Measurements from ENCODE around the gene PTTG1IP. TPM values are rescaled to one million over a fixed set of nuclear protein-coding genes. Genes with fewer than 3 reads are reported as not detected.

PTTG1IP gene
- total RNA-seq, 1 donor from 2014 or later: 240 TPM

DNA sequence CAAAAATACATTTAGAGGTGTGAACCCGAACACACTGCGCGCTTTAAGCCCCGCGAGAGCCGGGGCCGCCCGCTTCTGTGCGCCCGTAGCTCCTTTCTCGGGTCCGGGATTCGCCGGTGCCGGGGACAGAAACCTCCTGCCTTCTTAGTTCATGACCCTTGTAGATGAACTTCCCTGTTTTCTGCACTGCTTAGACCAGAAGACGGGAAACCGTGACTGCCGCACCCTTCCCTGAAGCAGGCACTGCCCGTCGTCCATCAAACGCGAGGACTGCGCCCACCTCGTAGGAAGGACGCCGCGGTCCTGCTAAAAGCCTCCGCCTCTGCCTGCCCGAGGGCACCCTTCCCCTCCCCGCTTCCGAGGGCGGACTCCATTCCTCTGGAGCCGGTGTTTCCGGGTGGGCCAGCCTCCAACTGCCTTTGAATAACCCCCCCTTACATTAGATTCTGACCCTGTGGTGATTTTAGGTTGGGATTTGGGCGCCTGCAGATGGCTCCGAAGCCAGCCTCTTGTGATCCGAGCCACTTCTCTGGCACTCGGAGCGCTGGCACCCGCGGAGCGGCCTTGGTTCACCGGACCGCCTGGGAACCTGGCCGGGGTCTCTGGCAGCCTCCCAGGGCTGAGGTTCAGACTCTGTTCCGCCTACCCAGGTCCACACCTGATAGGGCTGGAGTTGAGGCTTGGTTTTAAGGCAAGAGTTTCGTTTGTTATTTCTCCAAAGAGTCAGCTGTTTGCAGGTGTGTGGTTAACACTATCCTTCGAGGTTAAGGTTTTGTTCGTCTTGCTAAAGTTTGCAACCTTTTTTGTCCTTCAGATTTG lies 1.2 kb upstream of the PTTG1IP start:
- TF ChIP-seq, protein P1, sequence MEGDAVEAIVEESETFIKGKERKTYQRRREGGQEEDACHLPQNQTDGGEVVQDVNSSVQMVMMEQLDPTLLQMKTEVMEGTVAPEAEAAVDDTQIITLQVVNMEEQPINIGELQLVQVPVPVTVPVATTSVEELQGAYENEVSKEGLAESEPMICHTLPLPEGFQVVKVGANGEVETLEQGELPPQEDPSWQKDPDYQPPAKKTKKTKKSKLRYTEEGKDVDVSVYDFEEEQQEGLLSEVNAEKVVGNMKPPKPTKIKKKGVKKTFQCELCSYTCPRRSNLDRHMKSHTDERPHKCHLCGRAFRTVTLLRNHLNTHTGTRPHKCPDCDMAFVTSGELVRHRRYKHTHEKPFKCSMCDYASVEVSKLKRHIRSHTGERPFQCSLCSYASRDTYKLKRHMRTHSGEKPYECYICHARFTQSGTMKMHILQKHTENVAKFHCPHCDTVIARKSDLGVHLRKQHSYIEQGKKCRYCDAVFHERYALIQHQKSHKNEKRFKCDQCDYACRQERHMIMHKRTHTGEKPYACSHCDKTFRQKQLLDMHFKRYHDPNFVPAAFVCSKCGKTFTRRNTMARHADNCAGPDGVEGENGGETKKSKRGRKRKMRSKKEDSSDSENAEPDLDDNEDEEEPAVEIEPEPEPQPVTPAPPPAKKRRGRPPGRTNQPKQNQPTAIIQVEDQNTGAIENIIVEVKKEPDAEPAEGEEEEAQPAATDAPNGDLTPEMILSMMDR (IDR thresholded peaks at IDR 0.05; ENCODE audit: insufficient read depth, low read depth, low read length): no peak
- TF ChIP-seq EZH2 (IDR thresholded peaks at IDR 0.05; ENCODE audit: insufficient read depth, low read length): no peak
- Histone ChIP-seq H3K36me3 (ENCODE audit: insufficient read depth, low read length) (no peaks in the 10 kb centered on the region), H3K4me2 (ENCODE audit: low read length) (peak overlapping the region; percentile 88), H3K9ac (ENCODE audit: low read length) (peak overlapping the region; percentile 74), H3K4me1 (ENCODE audit: insufficient read depth, low read length) (peaks cover 40% of the 10 kb centered on the region), H3K9me3 (ENCODE audit: insufficient read depth, low read depth, low read length) (no peaks in the 10 kb centered on the region), H3K79me2 (ENCODE audit: insufficient read depth, low read length) (peaks cover 29% of the 10 kb centered on the region), H3K27me3 (ENCODE audit: insufficient read depth, low read length) (no peaks in the 10 kb centered on the region), H3K27ac (ENCODE audit: low read depth, low read length) (no peak overlapping the region), H3K4me3 (ENCODE audit: insufficient read depth, low read depth, low read length) (peak overlapping the region; percentile 58), H4K20me1 (ENCODE audit: insufficient read depth, low read length) (peaks cover 32% of the 10 kb centered on the region), H2AFZ (ENCODE audit: low read depth, low read length) (peak overlapping the region; percentile 86)
- FAIRE-seq (no peak), DNase-seq (ENCODE audit: low read depth) (no peak)
- Mint-ChIP-seq H3K27ac (ENCODE audit: unreplicated experiment) (peak overlapping the region; percentile 72), H3K27me3 (ENCODE audit: low read depth, unreplicated experiment) (peaks cover 9% of the 10 kb centered on the region), H3K36me3 (ENCODE audit: low read depth, unreplicated experiment) (peaks cover 2% of the 10 kb centered on the region), H3K4me3 (ENCODE audit: unreplicated experiment) (peak overlapping the region; percentile 84), H3K4me1 (ENCODE audit: low read depth, unreplicated experiment) (peaks cover 21% of the 10 kb centered on the region), H3K9me3 (ENCODE audit: unreplicated experiment) (no peaks in the 10 kb centered on the region)

DNA sequence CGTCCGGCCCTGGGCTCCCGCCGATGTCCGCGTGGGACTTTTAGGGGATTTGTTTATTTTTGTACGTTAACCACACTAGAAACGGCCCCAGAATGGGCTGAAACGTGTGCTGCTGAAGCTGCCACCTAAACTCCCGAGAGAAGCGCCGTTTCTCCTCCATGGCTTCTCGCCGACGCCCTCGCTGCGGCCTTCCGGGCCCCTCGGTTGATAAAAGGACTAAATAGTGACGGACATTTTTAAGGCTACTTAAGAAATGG lies 678 bp upstream of the PTTG1IP start:
- peak overlapping the region; percentile 74 for H3K9ac ChIP-seq (ENCODE audit: low read length)
- peaks cover 2% of the 10 kb centered on the region for H3K36me3 Mint-ChIP-seq (ENCODE audit: low read depth, unreplicated experiment)
- no peaks in the 10 kb centered on the region for H3K36me3 ChIP-seq (ENCODE audit: insufficient read depth, low read length)
- no peaks in the 10 kb centered on the region for H3K9me3 ChIP-seq (ENCODE audit: insufficient read depth, low read depth, low read length)
- H3K27ac Mint-ChIP-seq (ENCODE audit: unreplicated experiment): peak overlapping the region; percentile 72
- H4K20me1 ChIP-seq (ENCODE audit: insufficient read depth, low read length): peaks cover 34% of the 10 kb centered on the region
- no peak for DNase-seq (ENCODE audit: low read depth)
- H3K4me3 ChIP-seq (ENCODE audit: insufficient read depth, low read depth, low read length): peak overlapping the region; percentile 58
- FAIRE-seq: no peak
- H3K4me1 Mint-ChIP-seq (ENCODE audit: low read depth, unreplicated experiment): peaks cover 23% of the 10 kb centered on the region
- peaks cover 46% of the 10 kb centered on the region for H3K4me1 ChIP-seq (ENCODE audit: insufficient read depth, low read length)
- H3K4me3 Mint-ChIP-seq (ENCODE audit: unreplicated experiment): peak overlapping the region; percentile 84
- peaks cover 32% of the 10 kb centered on the region for H3K79me2 ChIP-seq (ENCODE audit: insufficient read depth, low read length)
- no peaks in the 10 kb centered on the region for H3K9me3 Mint-ChIP-seq (ENCODE audit: unreplicated experiment)
- H3K27me3 ChIP-seq (ENCODE audit: insufficient read depth, low read length): no peaks in the 10 kb centered on the region
- H3K27ac ChIP-seq (ENCODE audit: low read depth, low read length): peak overlapping the region; percentile 33
- H2AFZ ChIP-seq (ENCODE audit: low read depth, low read length): peak overlapping the region; percentile 86
- peak overlapping the region; percentile 88 for H3K4me2 ChIP-seq (ENCODE audit: low read length)
- H3K27me3 Mint-ChIP-seq (ENCODE audit: low read depth, unreplicated experiment): peaks cover 8% of the 10 kb centered on the region
- TF ChIP-seq, protein P1 (IDR thresholded peaks at IDR 0.05; ENCODE audit: insufficient read depth, low read depth, low read length): no peak
- TF ChIP-seq EZH2 (IDR thresholded peaks at IDR 0.05; ENCODE audit: insufficient read depth, low read length): no peak

All from astrocyte (in vitro differentiated cells and primary cell).